ENCODE results near the gene ZIC3. TPM values are rescaled to one million over a fixed set of nuclear protein-coding genes. Genes with fewer than 3 reads are reported as not detected.

The ZIC3 gene
- total RNA-seq, 1 experiment from 2014 or later: not detected

- no peak for DNase-seq (ENCODE audit: low spot score)
These were observed 8.3 kb downstream of the ZIC3 start for GRCh38 chrX:137574102-137574783.

- no peak for DNase-seq (ENCODE audit: low spot score)
These were observed 8.9 kb downstream of the ZIC3 start for GRCh38 chrX:137574784-137575293.

- no peak for DNase-seq (ENCODE audit: low spot score)
These were observed 9.8 kb downstream of the ZIC3 start for GRCh38 chrX:137575596-137576255.

DNA sequence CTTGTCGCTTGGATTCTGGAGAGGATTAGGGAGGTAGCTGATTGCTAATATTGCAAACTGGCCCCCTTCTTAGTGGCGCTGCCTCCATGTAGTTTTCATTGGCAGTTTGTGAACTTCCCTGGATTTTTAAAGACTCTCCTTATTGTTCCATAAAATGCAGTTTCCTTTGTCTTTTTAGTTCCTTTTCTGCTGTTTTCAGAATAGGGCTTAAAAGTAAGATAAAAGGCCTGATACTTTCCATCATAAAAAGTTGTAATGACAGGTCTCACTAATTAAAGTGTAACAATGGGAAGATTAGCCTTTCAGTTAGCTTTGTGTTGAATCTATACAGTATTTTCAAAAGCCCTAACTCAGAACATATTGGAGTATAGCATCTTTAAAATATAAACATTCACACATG, 21.2 kb downstream of the ZIC3 start:
- DNase-seq (ENCODE audit: low spot score): no peak

DNA sequence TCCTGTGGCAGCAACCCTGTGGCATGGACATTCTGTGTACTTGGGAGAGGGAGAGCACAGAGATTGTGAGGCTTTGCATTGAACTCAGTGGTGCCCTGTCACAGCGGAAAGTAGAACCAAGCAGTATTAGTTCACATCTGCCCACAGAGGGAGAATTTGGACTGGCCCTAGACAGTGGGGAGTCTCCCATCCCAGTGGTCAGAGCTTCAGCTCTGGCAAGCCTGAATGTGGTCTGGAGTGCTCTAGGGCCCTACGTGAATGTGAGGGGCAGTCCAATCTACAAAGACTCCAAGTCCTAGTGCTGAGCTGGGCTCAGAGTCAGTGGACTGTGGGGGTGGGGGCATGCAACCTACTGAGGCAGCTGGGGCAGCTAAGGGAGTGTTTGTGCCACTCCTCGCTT, 34.8 kb downstream of the ZIC3 start:
- DNase-seq (ENCODE audit: low spot score): no peak
